ENCODE data around the gene TMEM248.
"Not testable (repeated sequence)": the region's sequence is repeated elsewhere in the genome, so short reads cannot be mapped to it uniquely, and the experiment has no call there.

GRCh38 chr7:66996444-66997191 lies 75.6 kb downstream of the TMEM248 start, which contains the start of gene TYW1:
- TF ChIP-seq CTCF, EP300 (IDR thresholded peaks at IDR 0.05): not testable (repeated sequence)
- TF ChIP-seq POLR2A (IDR thresholded peaks at IDR 0.05) (peak in 2 of 4 donors; percentile 17 to 80), POLR2AphosphoS5 (IDR thresholded peaks at IDR 0.05) (peak; percentile 37 to 72)
